Large intestine (tissue), 3 donors: ENCODE measurements around the gene MARK3. TPM values are rescaled to one million over a fixed set of nuclear protein-coding genes. Genes with fewer than 3 reads are reported as not detected.
A peak's percentile ranks its signal among the peaks of the same experiment; 100 is the strongest.

Experiments used
- DNase-seq, 2 donors: peaks; one replicate each; pipeline versions ENCODE4 v3.0.0 to v3.0.0-alpha.2; 2013
- H3K27ac ChIP-seq: one replicate; pipeline ENCODE4 v1.5.1; 2013; ENCODE audit warnings: low read length
- H3K27me3 ChIP-seq: 2 replicates; pipeline ENCODE4 v1.6.1; 2013; ENCODE audit warnings: low read length; ENCODE audit not compliant: control insufficient read depth, insufficient read depth
- H3K36me3 ChIP-seq: 2 replicates; pipeline ENCODE4 v1.6.1; 2013; ENCODE audit warnings: low read length; ENCODE audit not compliant: control insufficient read depth, insufficient read depth
- H3K4me1 ChIP-seq: one replicate; pipeline ENCODE4 v1.6.1; 2013; ENCODE audit warnings: low read length; ENCODE audit not compliant: control insufficient read depth, insufficient read depth
- H3K4me3 ChIP-seq: one replicate; pipeline ENCODE4 v1.5.1; 2013; ENCODE audit warnings: low read length
- H3K9me3 ChIP-seq: one replicate; pipeline ENCODE4 v1.6.1; 2013; ENCODE audit warnings: mild to moderate bottlenecking, low read depth, low read length, moderate library complexity; ENCODE audit not compliant: control insufficient read depth
- WGBS: methylation state at CpG from one replicate; pipeline ENCODE4 v1.1.5; 2013; ENCODE audit warnings: low lambda C conversion rate; ENCODE audit not compliant: insufficient coverage; 5-methylcytosine and 5-hydroxymethylcytosine counted together
- polyA plus RNA-seq: library from polyadenylated mRNA; unstranded; fragments of 120-200 nt; gene quantifications from one replicate; pipeline ENCODE4 v1.2.1, GENCODE V29; 2013

The MARK3 gene
- polyA plus RNA-seq, 1 donor, result 66.0 TPM

- Histone ChIP-seq H3K9me3 (peaks cover 6% of the 10 kb centered on the region), H3K4me3 (no peak overlapping the region), H3K27ac (peak overlapping the region; percentile 91), H3K36me3 (peaks cover 10% of the 10 kb centered on the region), H3K4me1 (peaks cover 68% of the 10 kb centered on the region), H3K27me3 (peaks cover 2% of the 10 kb centered on the region)
- no CpG with 5 or more reads among the region's 1 CpG for WGBS
- no peak for DNase-seq
These were observed 141.7 kb downstream of the MARK3 start for GRCh38 chr14:103526914-103527248.

GRCh38 chr14:103527408-103528145, 142.4 kb downstream of the MARK3 start:
- H3K27ac ChIP-seq, result peak overlapping the region; percentile 98
- H3K36me3 ChIP-seq, result peaks cover 13% of the 10 kb centered on the region
- H3K27me3 ChIP-seq, result peaks cover 2% of the 10 kb centered on the region
- peaks cover 6% of the 10 kb centered on the region for H3K9me3 ChIP-seq
- H3K4me1 ChIP-seq, result peaks cover 73% of the 10 kb centered on the region
- no CpG with 5 or more reads among the region's 14 CpGs for WGBS
- peak overlapping the region; percentile 95 for H3K4me3 ChIP-seq
- no peak for DNase-seq

GRCh38 chr14:103528146-103528586, 143.0 kb downstream of the MARK3 start:
- Histone ChIP-seq H3K9me3 (peaks cover 6% of the 10 kb centered on the region), H3K27ac (peak overlapping the region; percentile 98), H3K4me3 (peak overlapping the region; percentile 95), H3K36me3 (peaks cover 19% of the 10 kb centered on the region), H3K27me3 (peaks cover under 1% of the 10 kb centered on the region), H3K4me1 (peaks cover 79% of the 10 kb centered on the region)
- WGBS, result no CpG with 5 or more reads among the region's 10 CpGs
- DNase-seq, result peak in 1 of 2 donors; percentile 53

- peak; percentile 90 for DNase-seq
- Histone ChIP-seq H3K27ac (peak within 1 kb of the TSS; percentile 98), H3K4me1 (peaks cover 82% of the 10 kb centered on the region), H3K27me3 (no peaks in the 10 kb centered on the region), H3K4me3 (peak within 1 kb of the TSS; percentile 95), H3K36me3 (peaks cover 19% of the 10 kb centered on the region), H3K9me3 (peaks cover 6% of the 10 kb centered on the region)
- no CpG with 5 or more reads among the region's 70 CpGs for WGBS
These were observed 143.6 kb downstream of the MARK3 start, which contains the start of gene TRMT61A for GRCh38 chr14:103528587-103529382. TSS of gene TRMT61A (plus strand) at chr14:103529196. CDS start at chr14:103529979, 783 bp downstream.

- H3K4me3 ChIP-seq, result peak overlapping the region; percentile 95
- H3K27me3 ChIP-seq, result no peaks in the 10 kb centered on the region
- H3K4me1 ChIP-seq, result peaks cover 77% of the 10 kb centered on the region
- H3K27ac ChIP-seq, result no peak overlapping the region
- 0% methylated on average over 1 of the region's 42 CpGs for WGBS
- H3K9me3 ChIP-seq, result peaks cover 8% of the 10 kb centered on the region
- DNase-seq, result no peak
- H3K36me3 ChIP-seq, result peaks cover 22% of the 10 kb centered on the region
These were observed 144.5 kb downstream of the MARK3 start for GRCh38 chr14:103529383-103530365.

GRCh38 chr14:103530390-103530789, 145.2 kb downstream of the MARK3 start:
- Histone ChIP-seq H3K4me1 (peaks cover 72% of the 10 kb centered on the region), H3K4me3 (no peak overlapping the region), H3K27me3 (no peaks in the 10 kb centered on the region), H3K27ac (no peak overlapping the region), H3K9me3 (peaks cover 8% of the 10 kb centered on the region), H3K36me3 (peaks cover 29% of the 10 kb centered on the region)
- no peak for DNase-seq
- WGBS, result no CpG with 5 or more reads among the region's 7 CpGs

GRCh38 chr14:103530831-103531230, 145.6 kb downstream of the MARK3 start:
- DNase-seq, result no peak
- peaks cover 8% of the 10 kb centered on the region for H3K9me3 ChIP-seq
- no peak overlapping the region for H3K27ac ChIP-seq
- peaks cover 32% of the 10 kb centered on the region for H3K36me3 ChIP-seq
- peaks cover 68% of the 10 kb centered on the region for H3K4me1 ChIP-seq
- H3K4me3 ChIP-seq, result no peak overlapping the region
- no peaks in the 10 kb centered on the region for H3K27me3 ChIP-seq
- no CpG with 5 or more reads among the region's 11 CpGs for WGBS

- Histone ChIP-seq H3K36me3 (peaks cover 35% of the 10 kb centered on the region), H3K4me1 (peaks cover 60% of the 10 kb centered on the region), H3K9me3 (peaks cover 8% of the 10 kb centered on the region), H3K27me3 (no peaks in the 10 kb centered on the region), H3K4me3 (no peak overlapping the region), H3K27ac (no peak overlapping the region)
- WGBS, result no CpG with 5 or more reads among the region's 15 CpGs
- no peak for DNase-seq
These were observed 146.4 kb downstream of the MARK3 start for GRCh38 chr14:103531421-103532215.

- H3K27ac ChIP-seq, result peak overlapping the region; percentile 78
- no CpG with 5 or more reads among the region's 32 CpGs for WGBS
- peaks cover 8% of the 10 kb centered on the region for H3K9me3 ChIP-seq
- H3K4me3 ChIP-seq, result no peak overlapping the region
- no peaks in the 10 kb centered on the region for H3K27me3 ChIP-seq
- H3K36me3 ChIP-seq, result peaks cover 35% of the 10 kb centered on the region
- no peak for DNase-seq
- H3K4me1 ChIP-seq, result peaks cover 52% of the 10 kb centered on the region
These were observed 147.3 kb downstream of the MARK3 start for GRCh38 chr14:103532216-103533136.
